Hepatocyte (in vitro differentiated cells): ENCODE results near the gene RPL26.

Experiments used
- EZH2 ChIP-seq: fragments of 200-600 bp; sonication (generic); IDR thresholded peaks from 2 replicates; pipeline ENCODE4 v1.6.1; 2016; ENCODE audit warnings: antibody characterized with exemption, mild to moderate bottlenecking, borderline replicate concordance
- TF ChIP-seq, protein P1 (sequence below): fragments of 200-600 bp; sonication (generic); IDR thresholded peaks from 2 replicates; pipeline ENCODE4 v1.5.1; 2016; ENCODE audit warnings: antibody characterized with exemption, mild to moderate bottlenecking; ENCODE audit not compliant: poor library complexity

GRCh38 chr17:8369944-8370343 lies 13.0 kb downstream of the RPL26 start:
- TF ChIP-seq, protein P1, sequence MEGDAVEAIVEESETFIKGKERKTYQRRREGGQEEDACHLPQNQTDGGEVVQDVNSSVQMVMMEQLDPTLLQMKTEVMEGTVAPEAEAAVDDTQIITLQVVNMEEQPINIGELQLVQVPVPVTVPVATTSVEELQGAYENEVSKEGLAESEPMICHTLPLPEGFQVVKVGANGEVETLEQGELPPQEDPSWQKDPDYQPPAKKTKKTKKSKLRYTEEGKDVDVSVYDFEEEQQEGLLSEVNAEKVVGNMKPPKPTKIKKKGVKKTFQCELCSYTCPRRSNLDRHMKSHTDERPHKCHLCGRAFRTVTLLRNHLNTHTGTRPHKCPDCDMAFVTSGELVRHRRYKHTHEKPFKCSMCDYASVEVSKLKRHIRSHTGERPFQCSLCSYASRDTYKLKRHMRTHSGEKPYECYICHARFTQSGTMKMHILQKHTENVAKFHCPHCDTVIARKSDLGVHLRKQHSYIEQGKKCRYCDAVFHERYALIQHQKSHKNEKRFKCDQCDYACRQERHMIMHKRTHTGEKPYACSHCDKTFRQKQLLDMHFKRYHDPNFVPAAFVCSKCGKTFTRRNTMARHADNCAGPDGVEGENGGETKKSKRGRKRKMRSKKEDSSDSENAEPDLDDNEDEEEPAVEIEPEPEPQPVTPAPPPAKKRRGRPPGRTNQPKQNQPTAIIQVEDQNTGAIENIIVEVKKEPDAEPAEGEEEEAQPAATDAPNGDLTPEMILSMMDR, result no peak
- TF ChIP-seq EZH2, result no peak
